IPS DF 6.9 (cell line): Measurements from ENCODE around the gene SLC49A3.
"Not testable (repeated sequence)": the region's sequence is repeated elsewhere in the genome, so short reads cannot be mapped to it uniquely, and the experiment has no call there.

ENCODE experiments used
- DNase-seq: peaks from one replicate; pipeline ENCODE4 v3.0.0-alpha.2; 2013; ENCODE audit warnings: low read depth, low spot score
- H3K27ac ChIP-seq: one replicate; pipeline ENCODE4 v1.5.1; 2013; ENCODE audit warnings: low read length, control low read depth
- H3K27me3 ChIP-seq: 2 replicates; pipeline ENCODE4 v1.6.1; 2013; ENCODE audit warnings: mild to moderate bottlenecking, low read length; ENCODE audit not compliant: control insufficient read depth, insufficient read depth
- H3K36me3 ChIP-seq: 2 replicates; pipeline ENCODE4 v1.6.1; 2013; ENCODE audit warnings: low read length; ENCODE audit not compliant: control insufficient read depth, insufficient read depth
- H3K4me1 ChIP-seq: 2 replicates; pipeline ENCODE4 v1.6.1; 2013; ENCODE audit warnings: low read length; ENCODE audit not compliant: control insufficient read depth, insufficient read depth
- H3K4me3 ChIP-seq: 2 replicates; pipeline ENCODE4 v1.5.1; 2013; ENCODE audit warnings: mild to moderate bottlenecking, low read length
- H3K9me3 ChIP-seq: 2 replicates; pipeline ENCODE4 v1.6.1; 2013; ENCODE audit warnings: low read length, inconsistent platforms; ENCODE audit not compliant: control insufficient read depth, insufficient read depth
- WGBS: extraction: QIAGEN DNeasy Blood & Tissue Kit; methylation state at CpG from one replicate; pipeline ENCODE4 v1.1.7; 2013; ENCODE audit warnings: mixed read lengths, missing lambda C conversion rate; ENCODE audit not compliant: insufficient read length, insufficient coverage; 5-methylcytosine and 5-hydroxymethylcytosine counted together

SLC49A3 gene

DNA sequence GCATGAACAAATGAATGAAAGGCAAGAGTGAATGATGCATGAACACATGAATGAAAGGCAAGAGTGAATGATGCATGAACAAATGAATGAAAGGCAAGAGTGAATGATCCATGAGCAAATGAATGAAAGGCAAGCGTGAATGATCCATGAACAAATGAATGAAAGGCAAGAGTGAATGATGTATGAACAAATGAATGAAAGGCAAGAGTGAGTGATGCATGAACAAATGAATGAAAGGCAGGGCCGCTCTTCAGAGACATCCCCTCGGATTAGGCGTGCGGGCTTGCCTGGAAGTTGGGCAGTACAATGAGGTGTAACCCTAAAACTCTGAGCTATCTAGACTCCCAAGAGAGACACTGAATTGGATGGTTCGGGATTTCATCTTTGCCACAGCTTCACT, 20.4 kb upstream of the SLC49A3 start:
- H3K27ac ChIP-seq: no peak overlapping the region
- no peaks in the 10 kb centered on the region for H3K27me3 ChIP-seq
- H3K9me3 ChIP-seq: no peaks in the 10 kb centered on the region
- WGBS: no CpG with 5 or more reads among the region's 6 CpGs
- H3K36me3 ChIP-seq: peaks cover 3% of the 10 kb centered on the region; the same call in 1 of the 2 replicates
- DNase-seq: no peak
- no peak overlapping the region for H3K4me3 ChIP-seq
- peaks cover 7% of the 10 kb centered on the region for H3K4me1 ChIP-seq

GRCh38 chr4:708631-708933, 19.6 kb upstream of the SLC49A3 start:
- H3K27ac ChIP-seq: no peak overlapping the region
- peaks cover 7% of the 10 kb centered on the region for H3K4me1 ChIP-seq
- H3K36me3 ChIP-seq: peaks cover 3% of the 10 kb centered on the region; the same call in 1 of the 2 replicates
- no peak for DNase-seq
- H3K4me3 ChIP-seq: no peak overlapping the region
- no peaks in the 10 kb centered on the region for H3K9me3 ChIP-seq
- WGBS: no CpG with 5 or more reads among the region's 6 CpGs
- H3K27me3 ChIP-seq: no peaks in the 10 kb centered on the region

DNA sequence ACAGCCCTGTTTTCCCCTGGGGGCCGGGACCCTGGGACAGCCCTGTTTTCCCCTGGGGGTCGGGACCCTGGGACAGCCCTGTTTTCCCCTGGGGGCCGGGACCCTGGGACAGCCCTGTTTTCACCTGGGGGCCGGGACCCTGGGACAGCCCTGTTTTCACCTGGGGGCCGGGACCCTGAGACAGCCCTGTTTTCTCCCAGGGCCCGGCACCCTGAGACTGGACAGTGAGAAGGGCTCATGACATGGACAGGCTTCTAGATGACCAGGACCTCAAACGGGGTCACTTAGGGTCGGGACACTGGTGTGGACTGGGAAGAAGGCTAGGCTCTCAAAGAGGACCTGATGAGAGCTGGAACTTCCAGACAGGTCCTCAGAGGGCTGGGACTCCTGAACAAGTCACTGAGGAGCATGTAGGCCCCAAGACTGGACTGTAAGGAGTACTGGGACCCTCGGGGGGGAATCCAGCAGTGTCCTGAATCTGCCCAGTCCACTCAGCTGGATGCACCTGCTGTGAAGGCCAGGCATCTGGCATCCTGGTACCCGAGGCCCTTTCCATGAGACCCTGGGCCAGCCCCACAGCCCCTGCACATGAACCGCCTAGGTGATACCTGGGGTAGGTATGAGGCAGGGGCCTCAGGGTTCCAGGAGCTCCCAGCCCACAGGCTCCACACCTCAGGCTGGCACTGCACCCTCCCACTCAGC, 19.1 kb upstream of the SLC49A3 start:
- H3K36me3 ChIP-seq: peaks cover 3% of the 10 kb centered on the region; the same call in 1 of the 2 replicates
- no peaks in the 10 kb centered on the region for H3K27me3 ChIP-seq
- H3K27ac ChIP-seq: no peak overlapping the region
- DNase-seq: no peak
- H3K9me3 ChIP-seq: no peaks in the 10 kb centered on the region
- WGBS: no CpG with 5 or more reads among the region's 11 CpGs
- no peak overlapping the region for H3K4me3 ChIP-seq
- H3K4me1 ChIP-seq: peaks cover 7% of the 10 kb centered on the region

DNA sequence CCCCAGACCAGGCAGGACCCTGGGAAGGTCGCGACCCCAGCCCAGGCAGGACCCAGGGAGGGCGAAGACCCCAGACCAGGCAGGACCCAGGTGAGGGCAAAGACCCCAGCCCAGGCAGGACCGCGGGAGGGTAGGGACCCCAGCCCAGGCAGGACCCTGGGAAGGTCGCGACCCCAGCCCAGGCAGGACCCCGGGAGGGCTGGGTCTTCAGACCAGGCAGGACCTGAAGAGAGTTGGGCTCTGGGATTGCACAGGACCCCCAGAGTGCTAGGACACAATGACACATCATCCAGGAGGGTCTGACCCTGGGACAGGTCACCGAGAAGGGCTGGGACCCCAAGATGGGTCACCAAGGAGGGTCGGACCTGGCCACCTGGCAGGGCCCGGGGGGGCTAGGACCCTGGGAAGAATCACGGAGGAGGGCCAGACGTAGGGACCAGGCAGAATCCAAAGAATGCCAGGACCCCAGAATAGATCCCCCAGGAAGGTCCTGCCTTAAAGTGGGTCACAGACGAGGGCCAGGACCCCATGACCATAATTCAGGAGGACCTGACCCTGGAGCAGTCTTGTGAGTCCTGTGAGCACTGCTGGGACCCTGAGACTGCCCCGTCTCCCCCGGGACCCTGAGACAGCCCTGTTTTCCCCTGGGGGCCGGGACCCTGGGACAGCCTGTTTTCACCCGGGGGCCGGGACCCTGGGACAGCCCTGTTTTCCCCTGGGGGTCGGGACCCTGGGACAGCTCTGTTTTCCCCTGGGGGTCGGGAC, 18.1 kb upstream of the SLC49A3 start:
- H3K27ac ChIP-seq: no peak overlapping the region
- H3K27me3 ChIP-seq: no peaks in the 10 kb centered on the region
- H3K4me3 ChIP-seq: no peak overlapping the region; the same call in 1 of the 2 replicates
- DNase-seq: no peak
- H3K36me3 ChIP-seq: peaks cover 3% of the 10 kb centered on the region; the same call in 1 of the 2 replicates
- WGBS: no CpG with 5 or more reads among the region's 21 CpGs
- H3K4me1 ChIP-seq: peaks cover 7% of the 10 kb centered on the region
- H3K9me3 ChIP-seq: no peaks in the 10 kb centered on the region

DNA sequence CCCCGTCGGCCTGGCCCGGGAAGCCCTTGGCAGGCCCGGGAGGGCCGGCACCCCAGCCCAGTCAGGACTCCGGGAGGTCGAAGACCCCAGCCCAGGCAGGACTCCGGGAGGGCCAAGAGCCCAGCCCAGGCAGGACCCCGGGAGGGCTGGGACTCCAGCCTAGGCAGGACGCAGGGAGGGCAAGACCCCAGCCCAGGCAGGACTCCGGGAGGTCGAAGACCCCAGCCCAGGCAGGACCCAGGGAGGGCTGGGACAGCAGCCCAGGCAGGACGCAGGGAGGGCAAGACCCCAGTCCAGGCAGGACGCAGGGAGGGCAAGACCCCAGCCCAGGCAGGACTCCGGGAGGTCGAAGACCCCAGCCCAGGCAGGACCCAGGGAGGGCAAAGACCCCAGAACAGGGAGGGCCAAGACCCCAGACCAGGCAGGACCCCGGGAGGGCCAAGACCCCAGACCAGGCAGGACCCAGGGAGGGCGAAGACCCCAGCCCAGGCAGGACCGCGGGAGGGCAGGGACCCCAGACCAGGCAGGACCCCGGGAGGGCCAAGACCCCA, 17.2 kb upstream of the SLC49A3 start:
- no CpG with 5 or more reads among the region's 21 CpGs for WGBS
- H3K27ac ChIP-seq, H3K27me3 ChIP-seq, H3K36me3 ChIP-seq, H3K4me1 ChIP-seq, DNase-seq, H3K9me3 ChIP-seq: not testable (repeated sequence)
- peak overlapping the region; percentile 76 for H3K4me3 ChIP-seq

GRCh38 chr4:705278-706082, 16.5 kb upstream of the SLC49A3 start, which contains the start of gene PCGF3:
TSS of gene PCGF3 (plus strand) at chr4:705832. CDS start at chr4:733681, 27,849 bp downstream.
- Histone ChIP-seq H3K36me3 (peaks cover 3% of the 10 kb centered on the region; the same call in 1 of the 2 replicates), H3K4me3 (peak within 1 kb of the TSS; percentile 76), H3K4me1 (peaks cover 7% of the 10 kb centered on the region), H3K27ac (no peak within 1 kb of the TSS), H3K9me3 (no peaks in the 10 kb centered on the region), H3K27me3 (no peaks in the 10 kb centered on the region)
- DNase-seq: peak; percentile 66
- WGBS: no CpG with 5 or more reads among the region's 82 CpGs

- H3K9me3 ChIP-seq: no peaks in the 10 kb centered on the region
- no peaks in the 10 kb centered on the region for H3K27me3 ChIP-seq
- no peak overlapping the region for H3K4me3 ChIP-seq
- H3K36me3 ChIP-seq: no peaks in the 10 kb centered on the region
- 100% methylated on average over 1 of the region's 1 CpG for WGBS
- DNase-seq: no peak
- H3K27ac ChIP-seq: no peak overlapping the region
- peaks cover 7% of the 10 kb centered on the region for H3K4me1 ChIP-seq
Observed at GRCh38 chr4:704971-705277, 16.0 kb upstream of the SLC49A3 start.

DNA sequence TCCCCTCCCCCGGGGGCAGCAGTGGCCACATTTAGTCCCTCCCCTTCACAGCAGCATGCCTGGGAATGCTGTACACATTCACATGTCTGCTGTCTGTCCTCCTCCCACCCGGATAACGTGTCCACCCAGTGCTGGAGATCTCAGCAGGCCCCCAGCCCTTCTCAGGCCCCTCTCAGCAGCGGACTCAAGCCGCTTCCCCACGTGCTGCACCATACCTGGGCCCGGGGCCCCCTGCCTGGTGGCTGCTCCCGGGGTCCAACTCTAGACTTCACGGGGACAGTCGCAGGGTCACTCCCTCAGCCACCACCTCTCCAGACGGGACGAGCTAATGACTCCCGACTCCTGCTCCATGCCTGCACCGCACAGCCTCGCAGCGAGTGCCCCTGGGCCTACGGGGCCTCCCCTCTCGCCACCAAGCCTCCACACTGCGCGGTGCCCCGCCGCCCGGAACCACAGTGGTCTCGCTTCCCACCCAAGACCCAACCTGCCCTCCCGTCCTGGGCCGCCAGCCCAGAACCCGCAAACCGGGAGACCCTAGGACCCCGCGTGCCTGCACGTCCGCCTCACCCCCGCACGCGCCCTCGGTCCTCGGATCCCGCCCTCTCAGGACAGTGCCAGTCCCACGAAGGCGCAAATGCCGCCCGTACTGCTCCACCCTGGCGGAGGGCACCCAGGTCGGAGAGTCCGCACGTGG, 15.4 kb upstream of the SLC49A3 start:
- no peak for DNase-seq
- Histone ChIP-seq H3K4me1 (peaks cover 7% of the 10 kb centered on the region), H3K9me3 (no peaks in the 10 kb centered on the region), H3K27ac (no peak overlapping the region), H3K27me3 (no peaks in the 10 kb centered on the region), H3K36me3 (no peaks in the 10 kb centered on the region), H3K4me3 (no peak overlapping the region)
- WGBS: no CpG with 5 or more reads among the region's 46 CpGs

DNA sequence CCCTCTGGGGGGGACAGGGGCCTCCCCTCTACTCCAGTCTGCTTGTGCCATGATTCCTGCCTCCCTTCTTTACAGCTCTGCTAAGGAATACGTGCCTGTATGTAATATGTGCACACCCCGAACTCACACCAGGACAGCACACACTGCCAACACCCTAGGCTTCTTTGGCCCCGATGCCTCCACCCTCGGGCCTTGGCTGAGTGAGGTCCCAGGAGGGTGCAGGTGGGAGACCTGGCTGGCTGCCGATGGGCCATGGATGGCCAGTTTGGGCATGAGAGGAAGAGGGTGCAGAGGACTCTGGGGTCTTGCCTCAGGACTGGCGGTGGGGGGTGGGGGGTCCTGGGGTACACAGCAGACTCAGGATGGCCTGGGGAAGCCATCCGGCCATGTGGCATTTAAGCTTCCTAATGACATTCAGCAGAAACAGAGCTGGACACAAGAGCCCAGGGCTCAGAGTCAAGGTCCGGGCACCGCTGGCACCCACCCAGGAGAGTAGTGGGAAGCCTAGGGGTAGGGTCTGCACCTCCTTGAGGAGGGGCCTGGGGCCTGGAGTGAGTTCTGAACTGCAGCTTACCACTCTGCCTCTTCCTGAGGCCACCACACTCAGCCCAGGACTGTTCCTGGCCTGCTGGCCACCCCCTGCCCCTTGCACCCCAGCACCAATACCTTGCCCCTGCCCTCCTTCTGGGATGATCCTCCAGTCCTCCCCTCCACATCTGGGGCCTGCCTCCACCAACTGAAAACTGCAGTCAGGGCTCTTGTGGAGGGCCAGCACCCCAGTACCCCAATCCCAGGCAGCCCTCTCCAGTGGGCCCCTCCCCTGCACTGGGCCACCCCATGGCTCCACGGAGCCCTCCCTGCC, 14.6 kb upstream of the SLC49A3 start:
- no peaks in the 10 kb centered on the region for H3K9me3 ChIP-seq
- no peak overlapping the region for H3K4me3 ChIP-seq
- no peak overlapping the region for H3K27ac ChIP-seq
- peaks cover 7% of the 10 kb centered on the region for H3K4me1 ChIP-seq
- H3K27me3 ChIP-seq: no peaks in the 10 kb centered on the region
- WGBS: no CpG with 5 or more reads among the region's 10 CpGs
- no peaks in the 10 kb centered on the region for H3K36me3 ChIP-seq
- no peak for DNase-seq
